HEK293 (cell line): ENCODE measurements around the gene MXRA5.

Source experiments
- CTCF ChIA-PET: fragments of 350-600 bp; formaldehyde crosslinking; extraction: SDS; loops from one replicate; lab custom pipeline; 2021; ENCODE audit warnings: antibody characterized with exemption; lab: Yijun Ruan, JAX
- POLR2A ChIA-PET: fragments of 300-600 bp; formaldehyde crosslinking; extraction: SDS; loops from one replicate; lab custom pipeline; 2020; ENCODE audit warnings: antibody characterized with exemption, inconsistent platforms; lab: Yijun Ruan, JAX
- H3K27ac ChIP-seq: fragments of 200-500 bp; sonication (Bioruptor generic); 2 replicates; pipeline ENCODE4 v1.5.1; 2014; ENCODE audit warnings: low read depth, low read length, control low read depth, inconsistent platforms; ENCODE audit errors: extremely low read depth
- H3K36me3 ChIP-seq, 2 experiments: fragments of 200-500 bp in 1 of 2; sonication (Bioruptor generic) in 1 of 2; 1 replicate in 1 of 2; 2 replicates in 1 of 2; pipeline ENCODE4 v1.5.1; 2014 to 2017; ENCODE audit warnings: inconsistent platforms in 2 of 2, low read length in 2 of 2; ENCODE audit not compliant: control insufficient read depth in 2 of 2, insufficient read depth in 1 of 2
- H3K4me1 ChIP-seq: fragments of 200-500 bp; sonication (Bioruptor generic); 2 replicates; pipeline ENCODE4 v1.5.1; 2014; ENCODE audit warnings: mild to moderate bottlenecking, low read length, inconsistent platforms; ENCODE audit not compliant: control insufficient read depth, insufficient read depth
- H3K4me3 ChIP-seq: 2 replicates; pipeline ENCODE4 v1.5.1; 2011; ENCODE audit warnings: low read depth, mild to moderate bottlenecking, control low read depth, low read length, moderate library complexity
- H3K9me3 ChIP-seq: fragments of 200-500 bp; sonication (Bioruptor generic); 2 replicates; pipeline ENCODE4 v1.5.1; 2014; ENCODE audit warnings: low read depth, low read length, inconsistent platforms; ENCODE audit not compliant: control insufficient read depth, insufficient read depth
- GLIS1 ChIP-seq: fragments of 450-650 bp; formaldehyde crosslinking; IDR thresholded peaks from 2 replicates; pipeline ENCODE4 v1.5.1; 2016; ENCODE audit warnings: missing biosample characterization, missing genetic modification characterization
- GLIS2 ChIP-seq: fragments of 450-650 bp; formaldehyde crosslinking; IDR thresholded peaks from 2 replicates; pipeline ENCODE4 v1.5.1; 2016; ENCODE audit warnings: missing biosample characterization, missing genetic modification characterization
- KLF16 ChIP-seq: fragments of 450-650 bp; formaldehyde crosslinking; IDR thresholded peaks from 2 replicates; pipeline ENCODE4 v1.5.1; 2017; ENCODE audit warnings: missing biosample characterization, missing genetic modification characterization
- MZF1 ChIP-seq: fragments of 450-650 bp; formaldehyde crosslinking; IDR thresholded peaks from 2 replicates; pipeline ENCODE4 v1.5.1; 2017; ENCODE audit warnings: missing biosample characterization, missing genetic modification characterization, borderline replicate concordance
- PRDM1 ChIP-seq: fragments of 450-650 bp; formaldehyde crosslinking; IDR thresholded peaks from 2 replicates; pipeline ENCODE4; 2016; ENCODE audit warnings: missing biosample characterization, missing genetic modification characterization
- SCRT2 ChIP-seq: fragments of 450-650 bp; formaldehyde crosslinking; IDR thresholded peaks from 2 replicates; pipeline ENCODE4 v1.5.1; 2016; ENCODE audit warnings: missing biosample characterization, missing genetic modification characterization
- ZBTB20 ChIP-seq: fragments of 450-650 bp; formaldehyde crosslinking; IDR thresholded peaks from 2 replicates; pipeline ENCODE4 v1.5.1; 2016; ENCODE audit warnings: missing biosample characterization, missing genetic modification characterization
- ZFP3 ChIP-seq: fragments of 450-650 bp; formaldehyde crosslinking; IDR thresholded peaks from 2 replicates; pipeline ENCODE4 v1.5.1; 2016; ENCODE audit warnings: low read depth, missing biosample characterization, missing genetic modification characterization
- ZNF10 ChIP-seq: fragments of 450-650 bp; formaldehyde crosslinking; IDR thresholded peaks from 2 replicates; pipeline ENCODE4 v1.5.1; 2017; ENCODE audit warnings: missing biosample characterization, missing genetic modification characterization
- ZNF114 ChIP-seq: fragments of 450-650 bp; formaldehyde crosslinking; IDR thresholded peaks from 2 replicates; pipeline ENCODE4 v1.5.0; 2017; ENCODE audit warnings: missing biosample characterization, missing genetic modification characterization
- ZNF155 ChIP-seq: fragments of 450-650 bp; formaldehyde crosslinking; IDR thresholded peaks from 2 replicates; pipeline ENCODE4 v1.5.1; 2016; ENCODE audit warnings: missing biosample characterization, missing genetic modification characterization
- ZNF174 ChIP-seq: fragments of 450-650 bp; formaldehyde crosslinking; IDR thresholded peaks from 2 replicates; pipeline ENCODE4 v1.5.0; 2017; ENCODE audit warnings: missing biosample characterization, mild to moderate bottlenecking, missing genetic modification characterization
- ZNF2 ChIP-seq: fragments of 450-650 bp; formaldehyde crosslinking; IDR thresholded peaks from 2 replicates; pipeline ENCODE4 v1.5.1; 2016; ENCODE audit warnings: missing biosample characterization, missing genetic modification characterization
- ZNF223 ChIP-seq: fragments of 450-650 bp; formaldehyde crosslinking; IDR thresholded peaks from 2 replicates; pipeline ENCODE4 v1.5.1; 2016; ENCODE audit warnings: missing biosample characterization, missing genetic modification characterization
- ZNF362 ChIP-seq: fragments of 450-650 bp; formaldehyde crosslinking; IDR thresholded peaks from 2 replicates; pipeline ENCODE4 v1.5.1; 2016; ENCODE audit warnings: missing biosample characterization, missing genetic modification characterization
- ZNF416 ChIP-seq: fragments of 450-650 bp; formaldehyde crosslinking; IDR thresholded peaks from 2 replicates; pipeline ENCODE4 v1.5.1; 2016; ENCODE audit warnings: missing biosample characterization, missing genetic modification characterization
- ZNF426 ChIP-seq: fragments of 450-650 bp; formaldehyde crosslinking; IDR thresholded peaks from 2 replicates; pipeline ENCODE4 v1.5.1; 2017; ENCODE audit warnings: missing biosample characterization, missing genetic modification characterization, mild to moderate bottlenecking, inconsistent platforms, moderate library complexity
- ZNF560 ChIP-seq: fragments of 450-650 bp; formaldehyde crosslinking; IDR thresholded peaks from 2 replicates; pipeline ENCODE4 v1.5.1; 2017; ENCODE audit warnings: missing biosample characterization, missing genetic modification characterization, borderline replicate concordance
- ZNF580 ChIP-seq: fragments of 450-650 bp; formaldehyde crosslinking; IDR thresholded peaks from 2 replicates; pipeline ENCODE4 v1.5.1; 2016; ENCODE audit warnings: missing biosample characterization, missing genetic modification characterization
- ZNF658 ChIP-seq: fragments of 450-650 bp; formaldehyde crosslinking; IDR thresholded peaks from 2 replicates; pipeline ENCODE4; 2016; ENCODE audit warnings: missing biosample characterization, missing genetic modification characterization
- ZNF747 ChIP-seq: fragments of 450-650 bp; formaldehyde crosslinking; IDR thresholded peaks from 2 replicates; pipeline ENCODE4 v1.5.1; 2016; ENCODE audit warnings: missing biosample characterization, missing genetic modification characterization
- ZNF843 ChIP-seq: fragments of 450-650 bp; formaldehyde crosslinking; IDR thresholded peaks from 2 replicates; pipeline ENCODE4 v1.5.1; 2016; ENCODE audit warnings: missing biosample characterization, missing genetic modification characterization
- TF ChIP-seq, protein P1 (sequence below): fragments of 450-650 bp; formaldehyde crosslinking; IDR thresholded peaks from 2 replicates; pipeline ENCODE4 v1.5.1; 2016; ENCODE audit warnings: missing biosample characterization, missing genetic modification characterization
- TF ChIP-seq, protein P2 (sequence below): fragments of 450-650 bp; formaldehyde crosslinking; IDR thresholded peaks from 2 replicates; pipeline ENCODE4 v1.5.1; 2016; ENCODE audit warnings: missing biosample characterization, missing genetic modification characterization
- TF ChIP-seq, protein P3 (sequence below): fragments of 450-650 bp; formaldehyde crosslinking; IDR thresholded peaks from 2 replicates; pipeline ENCODE4 v1.5.1; 2017; ENCODE audit warnings: missing biosample characterization, missing genetic modification characterization

The MXRA5 gene

DNA sequence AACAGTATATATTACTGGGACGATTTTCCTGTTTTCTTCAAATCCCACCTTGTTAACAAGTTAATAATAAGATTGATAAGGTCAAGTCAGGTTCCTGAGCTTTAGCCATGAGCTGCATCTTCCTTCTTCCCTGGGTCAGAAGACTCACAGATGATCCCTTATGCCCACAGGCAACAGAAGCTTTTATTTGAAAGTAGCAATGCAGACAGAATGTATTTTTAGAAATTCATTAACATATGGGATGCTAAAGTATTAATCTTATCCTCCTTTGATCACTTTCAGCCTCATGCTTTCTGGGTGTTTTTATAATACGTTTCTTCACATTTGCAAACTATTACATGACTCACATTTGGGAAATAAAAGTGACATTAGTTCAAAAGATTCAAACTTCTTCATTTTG is 42.0 kb upstream of the MXRA5 start:
- no peak for TF ChIP-seq GLIS2 (tag by site-specific recombination)
- TF ChIP-seq ZNF580: no peak
- TF ChIP-seq ZNF747 (tag by site-specific recombination): no peak
- TF ChIP-seq GLIS1 (tag by site-specific recombination): no peak
- TF ChIP-seq ZNF362 (tag by site-specific recombination): no peak
- no peak for TF ChIP-seq ZNF658
- no peak for TF ChIP-seq ZNF2 (tag by site-specific recombination)
- TF ChIP-seq, protein P1, sequence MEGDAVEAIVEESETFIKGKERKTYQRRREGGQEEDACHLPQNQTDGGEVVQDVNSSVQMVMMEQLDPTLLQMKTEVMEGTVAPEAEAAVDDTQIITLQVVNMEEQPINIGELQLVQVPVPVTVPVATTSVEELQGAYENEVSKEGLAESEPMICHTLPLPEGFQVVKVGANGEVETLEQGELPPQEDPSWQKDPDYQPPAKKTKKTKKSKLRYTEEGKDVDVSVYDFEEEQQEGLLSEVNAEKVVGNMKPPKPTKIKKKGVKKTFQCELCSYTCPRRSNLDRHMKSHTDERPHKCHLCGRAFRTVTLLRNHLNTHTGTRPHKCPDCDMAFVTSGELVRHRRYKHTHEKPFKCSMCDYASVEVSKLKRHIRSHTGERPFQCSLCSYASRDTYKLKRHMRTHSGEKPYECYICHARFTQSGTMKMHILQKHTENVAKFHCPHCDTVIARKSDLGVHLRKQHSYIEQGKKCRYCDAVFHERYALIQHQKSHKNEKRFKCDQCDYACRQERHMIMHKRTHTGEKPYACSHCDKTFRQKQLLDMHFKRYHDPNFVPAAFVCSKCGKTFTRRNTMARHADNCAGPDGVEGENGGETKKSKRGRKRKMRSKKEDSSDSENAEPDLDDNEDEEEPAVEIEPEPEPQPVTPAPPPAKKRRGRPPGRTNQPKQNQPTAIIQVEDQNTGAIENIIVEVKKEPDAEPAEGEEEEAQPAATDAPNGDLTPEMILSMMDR: no peak
- no peak for TF ChIP-seq ZNF174 (tag by site-specific recombination)
- no peak for TF ChIP-seq ZNF416
- TF ChIP-seq ZNF114 (tag by site-specific recombination): no peak
- TF ChIP-seq, protein P2, sequence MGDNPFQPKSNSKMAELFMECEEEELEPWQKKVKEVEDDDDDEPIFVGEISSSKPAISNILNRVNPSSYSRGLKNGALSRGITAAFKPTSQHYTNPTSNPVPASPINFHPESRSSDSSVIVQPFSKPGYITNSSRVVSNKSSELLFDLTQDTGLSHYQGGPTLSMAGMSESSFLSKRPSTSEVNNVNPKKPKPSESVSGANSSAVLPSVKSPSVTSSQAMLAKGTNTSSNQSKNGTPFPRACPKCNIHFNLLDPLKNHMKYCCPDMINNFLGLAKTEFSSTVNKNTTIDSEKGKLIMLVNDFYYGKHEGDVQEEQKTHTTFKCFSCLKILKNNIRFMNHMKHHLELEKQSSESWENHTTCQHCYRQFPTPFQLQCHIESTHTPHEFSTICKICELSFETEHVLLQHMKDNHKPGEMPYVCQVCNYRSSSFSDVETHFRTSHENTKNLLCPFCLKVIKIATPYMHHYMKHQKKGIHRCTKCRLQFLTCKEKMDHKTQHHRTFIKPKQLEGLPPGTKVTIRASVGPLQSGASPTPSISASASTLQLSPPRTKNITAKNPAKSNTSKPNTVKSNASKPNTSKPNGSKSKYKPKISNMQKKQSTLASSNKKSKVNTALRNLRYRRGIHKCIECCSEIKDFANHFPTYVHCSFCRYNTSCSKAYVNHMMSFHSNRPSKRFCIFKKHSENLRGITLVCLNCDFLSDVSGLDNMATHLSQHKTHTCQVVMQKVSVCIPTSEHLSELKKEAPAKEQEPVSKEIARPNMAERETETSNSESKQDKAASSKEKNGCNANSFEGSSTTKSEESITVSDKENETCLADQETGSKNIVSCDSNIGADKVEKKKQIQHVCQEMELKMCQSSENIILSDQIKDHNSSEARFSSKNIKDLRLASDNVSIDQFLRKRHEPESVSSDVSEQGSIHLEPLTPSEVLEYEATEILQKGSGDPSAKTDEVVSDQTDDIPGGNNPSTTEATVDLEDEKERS: no peak
- ChIA-PET CTCF (no interaction called here), POLR2A (no interaction called here)
- H3K4me3 ChIP-seq: no peak overlapping the region
- no peaks in the 10 kb centered on the region for H3K9me3 ChIP-seq
- no peaks in the 10 kb centered on the region for H3K4me1 ChIP-seq
- no peaks in the 10 kb centered on the region for H3K36me3 ChIP-seq
- no peak overlapping the region for H3K27ac ChIP-seq

GRCh38 chrX:3384327-3384726 is 37.9 kb upstream of the MXRA5 start:
- ChIA-PET CTCF (interaction anchor here (0.6 kb wide), 1 partner anchor 527 kb away, joined by 3 read pairs; no protein-coding TSS in a partner anchor), POLR2A (no interaction called here)
- Histone ChIP-seq H3K36me3 (no peaks in the 10 kb centered on the region), H3K27ac (no peak overlapping the region), H3K4me3 (no peak overlapping the region), H3K4me1 (no peaks in the 10 kb centered on the region), H3K9me3 (no peaks in the 10 kb centered on the region)
- TF ChIP-seq ZBTB20 (tag by site-specific recombination) (no peak), ZNF843 (no peak), ZFP3 (tag by site-specific recombination) (no peak), PRDM1 (no peak), KLF16 (tag by site-specific recombination) (no peak), ZNF560 (tag by site-specific recombination) (no peak), SCRT2 (tag by site-specific recombination) (no peak), ZNF155 (tag by site-specific recombination) (no peak), ZNF10 (tag by site-specific recombination) (no peak), ZNF426 (no peak), ZNF223 (tag by site-specific recombination) (no peak), MZF1 (tag by site-specific recombination) (no peak)
- TF ChIP-seq, protein P3, sequence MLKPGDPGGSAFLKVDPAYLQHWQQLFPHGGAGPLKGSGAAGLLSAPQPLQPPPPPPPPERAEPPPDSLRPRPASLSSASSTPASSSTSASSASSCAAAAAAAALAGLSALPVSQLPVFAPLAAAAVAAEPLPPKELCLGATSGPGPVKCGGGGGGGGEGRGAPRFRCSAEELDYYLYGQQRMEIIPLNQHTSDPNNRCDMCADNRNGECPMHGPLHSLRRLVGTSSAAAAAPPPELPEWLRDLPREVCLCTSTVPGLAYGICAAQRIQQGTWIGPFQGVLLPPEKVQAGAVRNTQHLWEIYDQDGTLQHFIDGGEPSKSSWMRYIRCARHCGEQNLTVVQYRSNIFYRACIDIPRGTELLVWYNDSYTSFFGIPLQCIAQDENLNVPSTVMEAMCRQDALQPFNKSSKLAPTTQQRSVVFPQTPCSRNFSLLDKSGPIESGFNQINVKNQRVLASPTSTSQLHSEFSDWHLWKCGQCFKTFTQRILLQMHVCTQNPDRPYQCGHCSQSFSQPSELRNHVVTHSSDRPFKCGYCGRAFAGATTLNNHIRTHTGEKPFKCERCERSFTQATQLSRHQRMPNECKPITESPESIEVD (tag by site-specific recombination): no peak
- TF ChIP-seq, protein P2: no peak
